HCT116 (cell line): ENCODE results near the gene FAM131C. TPM values are rescaled to one million over a fixed set of nuclear protein-coding genes. Genes with fewer than 3 reads are reported as not detected.

Experiments used
- ATAC-seq: fragments of 200-7000 bp; cut with Tn5 transposase; 2 replicates; pipeline ENCODE4 v1.9.1; 2020; ENCODE audit warnings: mild to moderate bottlenecking, moderate library complexity
- BruUV-seq: library from RNA; stranded (reverse); fragments of 400-500 nt; replicated peaks from 2 replicates; lab custom pipeline; 2021; lab: Mats Ljungman, UMichigan
- CTCF ChIA-PET: fragments of 300-600 bp; sonication (Branson Sonifier 250); formaldehyde crosslinking; loops from one replicate; lab custom pipeline; 2021; ENCODE audit warnings: antibody characterized with exemption; lab: Charles Lee
- POLR2A ChIA-PET: fragments of 300-600, 350-600 bp; sonication (Branson Sonifier 250); formaldehyde crosslinking; loops from one replicate; lab custom pipeline; 2021; ENCODE audit warnings: antibody characterized with exemption; lab: Charles Lee
- RAD21 ChIA-PET, 2 experiments: fragments of 300-600 bp; sonication (Branson Sonifier 250); formaldehyde crosslinking; loops; one replicate each; lab custom pipeline; 2023; ENCODE audit warnings: low total read pairs in 2 of 2; ENCODE audit not compliant: uncharacterized antibody in 2 of 2, unreplicated experiment in 2 of 2, low non-redundant PET in 1 of 2; lab: Charles Lee
- DNase-seq: peaks from one replicate; pipeline ENCODE4 v3.0.0-alpha.2; 2010; ENCODE audit warnings: low read depth, low spot score
- H2AFZ ChIP-seq: fragments of 200-600 bp; shearing (Covaris generic), sonication (generic); 2 replicates; pipeline ENCODE4 v1.6.1; 2017; ENCODE audit warnings: low read depth, mixed run types, mixed read lengths, antibody characterized with exemption, low read length; ENCODE audit not compliant: poor library complexity, severe bottlenecking
- H3K27ac ChIP-seq: 2 replicates; pipeline ENCODE4 v1.5.1; 2012; ENCODE audit warnings: low read depth, low read length
- H3K27me3 ChIP-seq: fragments of 200-600 bp; sonication (generic); 2 replicates; pipeline ENCODE4 v1.6.1; 2016; ENCODE audit warnings: mixed run types, low read length, mixed read lengths; ENCODE audit not compliant: insufficient read depth
- H3K36me3 ChIP-seq, 2 experiments: fragments of 200-500 bp in 1 of 2; fragments of 200-600 bp in 1 of 2; sonication (Bioruptor generic) in 1 of 2; sonication (generic) in 1 of 2; 2 replicates each; pipeline versions ENCODE4 v1.5.1 to v1.6.1; 2014 to 2016; ENCODE audit warnings: low read length in 2 of 2, inconsistent platforms in 1 of 2, mixed read lengths in 1 of 2, mixed run types in 1 of 2; ENCODE audit not compliant: insufficient read depth in 2 of 2, control insufficient read depth in 1 of 2
- H3K4me1 ChIP-seq, 2 experiments: fragments of 200-600 bp in 1 of 2; sonication (generic) in 1 of 2; 2 replicates each; pipeline versions ENCODE4 v1.5.1 to v1.6.1; 2012 to 2017; ENCODE audit warnings: low read length in 2 of 2, inconsistent platforms in 1 of 2, mild to moderate bottlenecking in 1 of 2, mixed read lengths in 1 of 2, mixed run types in 1 of 2, moderate library complexity in 1 of 2; ENCODE audit not compliant: insufficient read depth in 2 of 2, control insufficient read depth in 1 of 2
- H3K4me2 ChIP-seq: fragments of 200-600 bp; sonication (generic); 2 replicates; pipeline ENCODE4 v1.6.1; 2017; ENCODE audit warnings: mixed run types, low read length, mixed read lengths
- H3K4me3 ChIP-seq, 2 experiments: fragments of 200-600 bp in 1 of 2; sonication (generic) in 1 of 2; replicated peaks in 1 of 2; 2 replicates each; pipeline ENCODE4 v1.5.1; 2011 to 2016; ENCODE audit warnings: low read length in 2 of 2, control low read depth in 1 of 2, low read depth in 1 of 2, mild to moderate bottlenecking in 1 of 2, mixed read lengths in 1 of 2, mixed run types in 1 of 2
- H3K79me2 ChIP-seq: fragments of 200-600 bp; sonication (generic); 2 replicates; pipeline ENCODE4 v1.6.1; 2017; ENCODE audit warnings: mild to moderate bottlenecking, mixed run types, low read length, moderate library complexity, mixed read lengths; ENCODE audit not compliant: insufficient read depth
- H3K9ac ChIP-seq: fragments of 200-600 bp; sonication (generic); 2 replicates; pipeline ENCODE4 v1.6.1; 2016; ENCODE audit warnings: low read length, mixed read lengths
- H3K9me2 ChIP-seq: fragments of 200-600 bp; sonication (generic), shearing (Covaris generic); 2 replicates; pipeline ENCODE4 v1.6.1; 2017; ENCODE audit warnings: mixed run types, mild to moderate bottlenecking, moderate library complexity; ENCODE audit not compliant: insufficient read depth
- H3K9me3 ChIP-seq, 2 experiments: fragments of 200-500 bp in 1 of 2; fragments of 200-600 bp in 1 of 2; sonication (Bioruptor generic) in 1 of 2; sonication (generic) in 1 of 2; 2 replicates each; pipeline ENCODE4 v1.6.1; 2014 to 2017; ENCODE audit warnings: low read length in 2 of 2, mixed read lengths in 2 of 2, inconsistent platforms in 1 of 2, low read depth in 1 of 2, mild to moderate bottlenecking in 1 of 2, mixed run types in 1 of 2, moderate library complexity in 1 of 2; ENCODE audit not compliant: control insufficient read depth in 1 of 2, insufficient read depth in 1 of 2
- H4K20me1 ChIP-seq: fragments of 200-600 bp; sonication (generic), shearing (Covaris generic); 2 replicates; pipeline ENCODE4 v1.6.1; 2017; ENCODE audit warnings: mixed run types, mild to moderate bottlenecking, moderate library complexity; ENCODE audit not compliant: insufficient read depth
- EGR1 ChIP-seq: IDR thresholded peaks from 2 replicates; pipeline ENCODE4 v1.6.1; 2012; ENCODE audit warnings: low read depth
- EZH2 ChIP-seq: fragments of 200-600 bp; sonication (generic); IDR thresholded peaks from 2 replicates; pipeline ENCODE4 v1.6.1; 2017; ENCODE audit warnings: antibody characterized with exemption, mixed run types
- EZH2phosphoT487 ChIP-seq: fragments of 200-600 bp; IDR thresholded peaks from 2 replicates; pipeline ENCODE4 v1.6.1; 2018; ENCODE audit warnings: antibody characterized with exemption, borderline replicate concordance
- FOSL1 ChIP-seq: IDR thresholded peaks from 2 replicates; pipeline ENCODE4 v1.6.1; 2012; ENCODE audit warnings: low read depth
- JUND ChIP-seq: IDR thresholded peaks from 2 replicates; pipeline ENCODE4 v1.6.1; 2012
- TCF7L2 ChIP-seq: IDR thresholded peaks from 2 replicates; pipeline ENCODE4 v1.7.0; 2011; ENCODE audit warnings: borderline replicate concordance, inconsistent platforms; ENCODE audit not compliant: insufficient read depth, insufficient read length; ENCODE audit errors: extremely low read depth
- intact Hi-C: fragments of 100-400 bp; cut with micrococcal nuclease; formaldehyde crosslinking; loops from 2 replicates; pipeline ENCODE4 v1.10.0; 2022
- total RNA-seq: library from RNA; stranded (reverse); gene quantifications from one replicate; pipeline ENCODE4 v1.2.1, GENCODE V29; 2021; ENCODE audit not compliant: unreplicated experiment
- TF ChIP-seq, protein P1 (sequence below): IDR thresholded peaks from 2 replicates; pipeline ENCODE4 v1.6.1; 2012

FAM131C gene
- total RNA-seq, 1 experiment from 2014 or later = 11.6 TPM

DNA sequence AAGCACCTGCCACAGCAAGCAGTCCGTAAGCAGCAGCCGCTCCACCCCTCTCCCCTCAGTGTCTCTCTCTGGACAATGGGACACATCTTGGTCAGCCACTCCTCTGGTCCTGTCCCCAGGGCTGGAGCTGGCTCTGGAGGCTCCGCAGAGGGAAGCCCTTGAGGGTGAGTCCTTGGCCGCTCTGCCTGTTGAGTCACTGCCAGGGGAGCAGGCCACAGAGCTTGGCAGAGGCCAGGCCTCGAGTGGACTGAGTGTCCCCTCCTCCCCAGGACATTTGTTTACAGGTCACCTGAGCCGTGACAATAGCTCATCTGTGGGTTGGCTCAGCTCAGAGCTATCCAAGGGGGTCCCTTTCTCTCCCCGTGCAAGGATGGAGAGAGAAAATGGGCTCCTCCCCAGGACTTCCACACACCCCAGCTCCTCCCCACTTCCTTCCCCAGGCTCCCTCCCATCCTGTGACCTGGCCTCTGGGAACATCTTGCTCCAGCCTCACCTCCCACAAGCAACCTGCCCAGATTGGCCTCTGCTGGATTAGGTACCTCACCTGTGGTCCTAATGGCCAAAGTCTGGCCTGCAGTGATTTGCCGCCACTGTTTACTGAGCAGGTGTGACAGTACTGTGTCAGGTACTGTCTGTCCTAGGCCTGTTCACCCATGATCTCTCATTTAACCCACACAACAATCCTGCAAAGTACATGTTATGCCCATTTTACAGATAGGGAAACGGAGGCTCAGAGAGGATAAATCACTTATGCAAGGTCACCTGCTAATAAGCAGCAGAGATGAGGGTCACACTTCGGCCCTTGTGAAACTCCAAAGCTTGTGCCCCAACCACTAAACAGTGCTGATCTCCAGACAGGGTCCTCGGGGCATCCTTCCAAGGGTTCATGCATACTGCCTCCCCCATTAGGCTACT, 4.8 kb downstream of the FAM131C start:
- no peaks in the 10 kb centered on the region for H3K9me2 ChIP-seq
- no peak overlapping the region for H2AFZ ChIP-seq
- ChIA-PET RAD21 (no interaction called here), CTCF (interaction anchor here (1.2 kb wide), 2 partner anchors 11 to 13 kb away, joined by 4 to 5 read pairs; no protein-coding TSS in a partner anchor), POLR2A (no interaction called here)
- H3K4me3 ChIP-seq = no peak overlapping the region
- no TSS peak for BruUV-seq
- DNase-seq = no peak
- no peaks in the 10 kb centered on the region for H3K79me2 ChIP-seq
- H3K4me2 ChIP-seq = no peak overlapping the region
- no peak for ATAC-seq
- no peaks in the 10 kb centered on the region for H4K20me1 ChIP-seq
- peaks cover 7 to 21% of the 10 kb centered on the region in 2 experiments; a peak in 3 of 4 replicates for H3K4me1 ChIP-seq
- no peak overlapping the region for H3K9ac ChIP-seq
- no peaks in the 10 kb centered on the region for H3K27me3 ChIP-seq
- H3K9me3 ChIP-seq = no peaks in the 10 kb centered on the region
- intact Hi-C loops = no loop called here
- H3K27ac ChIP-seq = no peak overlapping the region
- TF ChIP-seq, protein P1, sequence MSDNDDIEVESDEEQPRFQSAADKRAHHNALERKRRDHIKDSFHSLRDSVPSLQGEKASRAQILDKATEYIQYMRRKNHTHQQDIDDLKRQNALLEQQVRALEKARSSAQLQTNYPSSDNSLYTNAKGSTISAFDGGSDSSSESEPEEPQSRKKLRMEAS = no peak
- TF ChIP-seq JUND (no peak), EGR1 (no peak), EZH2phosphoT487 (no peak), EZH2 (no peak), TCF7L2 (no peak)
- TF ChIP-seq, all 23 proteins: peak for 0
- H3K36me3 ChIP-seq = no peaks in the 10 kb centered on the region

DNA sequence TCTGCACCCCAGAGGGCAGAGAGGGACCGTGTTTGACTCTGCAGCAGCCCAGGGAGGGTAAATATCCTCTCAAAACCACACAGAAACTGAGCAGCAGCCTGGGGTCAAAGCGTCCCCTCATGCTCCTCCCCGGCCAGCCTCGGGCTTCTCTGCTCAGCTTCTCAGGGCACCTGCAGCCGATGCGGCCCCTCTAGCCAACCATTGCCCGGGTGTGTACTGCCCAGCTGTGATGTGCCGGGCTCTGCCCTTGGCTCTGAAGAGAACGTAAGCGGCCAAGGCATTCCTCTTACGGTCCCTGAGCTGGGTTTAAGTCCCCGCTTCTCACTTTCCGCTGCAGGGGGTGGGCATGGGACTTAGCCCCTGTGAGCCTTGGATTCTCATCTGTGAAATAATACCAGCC, 5.5 kb downstream of the FAM131C start:
- Histone ChIP-seq H3K4me2 (no peak overlapping the region), H3K9ac (no peak overlapping the region), H4K20me1 (no peaks in the 10 kb centered on the region), H3K9me3 (no peaks in the 10 kb centered on the region), H3K27ac (no peak overlapping the region), H3K4me3 (no peak overlapping the region), H3K36me3 (no peaks in the 10 kb centered on the region), H3K9me2 (no peaks in the 10 kb centered on the region), H3K4me1 (peaks cover 7 to 18% of the 10 kb centered on the region in 2 experiments; a peak in 3 of 4 replicates), H2AFZ (no peak overlapping the region), H3K79me2 (no peaks in the 10 kb centered on the region), H3K27me3 (no peaks in the 10 kb centered on the region)
- no peak for DNase-seq
- TF ChIP-seq FOSL1 = no peak
- BruUV-seq = no TSS peak
- RAD21 ChIA-PET = no interaction called here
- CTCF ChIA-PET = interaction anchor here (1.2 kb wide), 2 partner anchors 12 kb away, joined by 4 to 5 read pairs; no protein-coding TSS in a partner anchor
- POLR2A ChIA-PET = no interaction called here
- no peak for ATAC-seq
- intact Hi-C loops = no loop called here
